ENCODE data around the gene ATG13. TPM values are rescaled to one million over a fixed set of nuclear protein-coding genes. Genes with fewer than 3 reads are reported as not detected.
A peak's percentile ranks its signal among the peaks of the same experiment; 100 is the strongest.

Gene ATG13
- total and polyA plus RNA-seq, 10 donors: 14.9 to 111 (median 81.9) TPM

GRCh38 chr11:46719048-46719542, 101.7 kb downstream of the ATG13 start, which contains the start of gene F2:
F2 (plus strand) TSS chr11:46719213; CDS start chr11:46719236, 23 bp downstream.
- H3K27me3 ChIP-seq (replicated peaks in 1 of 7): no peaks in the 10 kb centered on the region
- H3K36me3 ChIP-seq: no peaks in the 10 kb centered on the region
- no peak for DNase-seq
- H3K4me1 ChIP-seq: peaks cover 0 to 6% (median 0%) of the 10 kb centered on the region in 6 donors
- no peaks in the 10 kb centered on the region for H3K9me3 ChIP-seq
- no peak within 1 kb of the TSS for H3K4me3 ChIP-seq
- intact Hi-C loops (cut with DNase I; ENCODE audit: low total_unique reads): no loop called here
- H3K27ac ChIP-seq: peak within 1 kb of the TSS in 1 of 8 donors; percentile 23
- WGBS, 5 donors: 81 to 94% (median 89%) methylated on average over 7 of the region's 7 CpGs
- TF ChIP-seq POLR2A (IDR thresholded peaks at IDR 0.05): no peak
- no peak for TF ChIP-seq POLR2AphosphoS5 (IDR thresholded peaks at IDR 0.05)
- TF ChIP-seq, protein P1, sequence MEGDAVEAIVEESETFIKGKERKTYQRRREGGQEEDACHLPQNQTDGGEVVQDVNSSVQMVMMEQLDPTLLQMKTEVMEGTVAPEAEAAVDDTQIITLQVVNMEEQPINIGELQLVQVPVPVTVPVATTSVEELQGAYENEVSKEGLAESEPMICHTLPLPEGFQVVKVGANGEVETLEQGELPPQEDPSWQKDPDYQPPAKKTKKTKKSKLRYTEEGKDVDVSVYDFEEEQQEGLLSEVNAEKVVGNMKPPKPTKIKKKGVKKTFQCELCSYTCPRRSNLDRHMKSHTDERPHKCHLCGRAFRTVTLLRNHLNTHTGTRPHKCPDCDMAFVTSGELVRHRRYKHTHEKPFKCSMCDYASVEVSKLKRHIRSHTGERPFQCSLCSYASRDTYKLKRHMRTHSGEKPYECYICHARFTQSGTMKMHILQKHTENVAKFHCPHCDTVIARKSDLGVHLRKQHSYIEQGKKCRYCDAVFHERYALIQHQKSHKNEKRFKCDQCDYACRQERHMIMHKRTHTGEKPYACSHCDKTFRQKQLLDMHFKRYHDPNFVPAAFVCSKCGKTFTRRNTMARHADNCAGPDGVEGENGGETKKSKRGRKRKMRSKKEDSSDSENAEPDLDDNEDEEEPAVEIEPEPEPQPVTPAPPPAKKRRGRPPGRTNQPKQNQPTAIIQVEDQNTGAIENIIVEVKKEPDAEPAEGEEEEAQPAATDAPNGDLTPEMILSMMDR (IDR thresholded peaks at IDR 0.05 in 8 of 11, conservative IDR thresholded peaks at IDR 0.05 in 3 of 11): no peak

DNA sequence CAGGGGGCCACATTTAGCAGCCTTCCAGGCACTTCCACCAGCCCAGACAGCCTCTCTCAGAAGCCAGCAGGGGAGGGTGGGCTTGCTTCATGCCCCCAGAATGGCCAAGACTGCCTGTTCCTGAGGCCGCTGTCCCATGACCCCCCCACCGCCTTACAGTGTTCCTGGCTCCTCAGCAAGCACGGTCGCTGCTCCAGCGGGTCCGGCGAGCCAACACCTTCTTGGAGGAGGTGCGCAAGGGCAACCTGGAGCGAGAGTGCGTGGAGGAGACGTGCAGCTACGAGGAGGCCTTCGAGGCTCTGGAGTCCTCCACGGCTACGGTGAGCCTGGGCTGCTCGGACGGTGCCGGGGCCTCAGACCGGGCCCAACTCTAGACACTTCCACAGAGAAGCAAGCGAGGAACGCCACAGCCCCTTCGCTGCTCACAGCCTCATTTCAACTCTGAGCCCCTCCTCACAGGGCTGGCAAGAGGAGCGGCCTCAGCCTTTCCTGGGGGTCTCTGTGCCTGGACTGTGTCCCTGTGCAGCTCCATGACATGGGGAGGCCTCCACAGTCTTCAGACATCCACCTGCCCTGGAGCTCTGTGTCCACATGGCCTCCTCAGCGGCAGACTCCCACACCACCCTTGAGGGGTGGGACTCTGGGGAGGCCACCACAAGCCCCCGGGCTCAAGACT, 102.3 kb downstream of the ATG13 start:
- intact Hi-C loops (cut with DNase I; ENCODE audit: low total_unique reads): no loop called here
- 89 to 96% (median 93%) methylated on average over 24 to 25 of the region's 25 CpGs for WGBS, 5 donors

GRCh38 chr11:46721286-46721685, 103.9 kb downstream of the ATG13 start:
- peak; percentile 4 for DNase-seq
- Histone ChIP-seq H3K27me3 (replicated peaks in 1 of 7) (no peaks in the 10 kb centered on the region), H3K4me1 (peaks cover 0 to 6% (median 0%) of the 10 kb centered on the region in 6 donors), H3K36me3 (no peaks in the 10 kb centered on the region), H3K9me3 (no peaks in the 10 kb centered on the region), H3K4me3 (no peak overlapping the region), H3K27ac (no peak overlapping the region)
- intact Hi-C loops (cut with DNase I; ENCODE audit: low total_unique reads): no loop called here
- TF ChIP-seq POLR2A (IDR thresholded peaks at IDR 0.05): no peak
- TF ChIP-seq POLR2AphosphoS5 (IDR thresholded peaks at IDR 0.05): no peak
- TF ChIP-seq, protein P1 (IDR thresholded peaks at IDR 0.05 in 8 of 11, conservative IDR thresholded peaks at IDR 0.05 in 3 of 11): no peak
- WGBS, 5 donors: 78 to 87% (median 80%) methylated on average over 6 of the region's 6 CpGs

More for the DNA sequence above, 102.3 kb downstream of the ATG13 start:
- Histone ChIP-seq H3K27me3 (replicated peaks in 1 of 7) (no peaks in the 10 kb centered on the region), H3K27ac (no peak overlapping the region), H3K9me3 (no peaks in the 10 kb centered on the region), H3K36me3 (no peaks in the 10 kb centered on the region), H3K4me1 (peaks cover 0 to 6% (median 0%) of the 10 kb centered on the region in 6 donors), H3K4me3 (no peak overlapping the region)
- TF ChIP-seq, protein P1 (IDR thresholded peaks at IDR 0.05 in 8 of 11, conservative IDR thresholded peaks at IDR 0.05 in 3 of 11): no peak
- no peak for TF ChIP-seq POLR2AphosphoS5 (IDR thresholded peaks at IDR 0.05)
- TF ChIP-seq POLR2A (IDR thresholded peaks at IDR 0.05): no peak
- no peak for DNase-seq

DNA sequence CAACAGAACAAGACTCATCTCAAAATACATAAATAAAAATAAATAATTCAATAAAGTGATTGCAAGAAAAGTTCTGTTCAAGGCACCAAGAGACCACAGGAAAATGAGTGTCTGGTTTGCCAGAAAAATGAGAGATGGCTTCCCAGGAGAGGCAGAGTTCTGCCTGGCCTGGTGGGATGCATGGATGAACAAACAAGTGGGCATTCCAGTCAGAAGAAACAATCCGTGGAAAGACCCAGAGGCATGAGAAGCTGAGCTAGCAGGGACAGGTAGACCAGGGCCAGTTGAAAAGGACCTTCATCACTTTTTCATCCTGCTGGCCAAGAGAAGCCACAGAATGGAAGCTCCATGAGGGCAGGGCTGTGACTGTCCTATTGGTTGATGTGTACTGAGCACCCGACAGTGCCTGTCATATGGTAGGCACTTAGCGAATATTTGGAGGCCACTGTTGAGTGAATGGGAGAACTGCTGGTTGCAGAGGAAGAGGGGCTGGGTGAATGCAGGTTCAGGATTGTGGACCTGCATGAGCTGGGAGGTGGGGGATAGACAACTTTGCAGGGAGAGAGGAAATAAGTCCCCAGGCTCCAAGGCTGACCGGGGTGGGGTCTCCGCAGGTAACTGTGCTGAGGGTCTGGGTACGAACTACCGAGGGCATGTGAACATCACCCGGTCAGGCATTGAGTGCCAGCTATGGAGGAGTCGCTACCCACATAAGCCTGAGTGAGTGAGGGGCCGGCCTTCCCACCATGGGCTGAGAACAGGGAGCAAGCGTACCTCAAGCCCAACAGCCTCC, 105.4 kb downstream of the ATG13 start:
- H3K9me3 ChIP-seq: no peaks in the 10 kb centered on the region
- no peaks in the 10 kb centered on the region for H3K27me3 ChIP-seq (replicated peaks in 1 of 7)
- intact Hi-C loops (cut with DNase I; ENCODE audit: low total_unique reads): no loop called here
- no peak for DNase-seq
- H3K36me3 ChIP-seq: no peaks in the 10 kb centered on the region
- H3K27ac ChIP-seq: no peak overlapping the region
- no peak for TF ChIP-seq POLR2A (IDR thresholded peaks at IDR 0.05)
- TF ChIP-seq, protein P1 (IDR thresholded peaks at IDR 0.05 in 8 of 11, conservative IDR thresholded peaks at IDR 0.05 in 3 of 11): no peak
- no peak for TF ChIP-seq POLR2AphosphoS5 (IDR thresholded peaks at IDR 0.05)
- H3K4me1 ChIP-seq: peaks cover 0 to 6% (median 0%) of the 10 kb centered on the region in 6 donors
- no peak overlapping the region for H3K4me3 ChIP-seq
- WGBS, 5 donors: 84 to 92% (median 90%) methylated on average over 11 of the region's 11 CpGs

Measured in spleen (tissue), 11 donors.